Measurements from ENCODE around the gene DLEC1.

The DLEC1 gene

GRCh38 chr3:38097446-38098375 is 58.7 kb downstream of the DLEC1 start:
- FAIRE-seq = no peak
- no peak for DNase-seq (ENCODE audit: insufficient read length, low spot score)
- TF ChIP-seq TAF1 (IDR thresholded peaks at IDR 0.05; ENCODE audit: low read depth, low read length) = no peak
- no peak for TF ChIP-seq POLR2AphosphoS5 (IDR thresholded peaks at IDR 0.05; ENCODE audit: low read depth, low read length)
- TF ChIP-seq PAX5 (IDR thresholded peaks at IDR 0.05; ENCODE audit: insufficient read depth, low read length, severe bottlenecking) = no peak
- TF ChIP-seq POU2F2 (IDR thresholded peaks at IDR 0.05; ENCODE audit: low read depth, low read length) = no peak
- TF ChIP-seq SPI1 (IDR thresholded peaks at IDR 0.05; ENCODE audit: low read depth, low read length) = no peak
- TF ChIP-seq POLR2A (IDR thresholded peaks at IDR 0.05; ENCODE audit: low read depth, low read length) = no peak

GRCh38 chr3:38098376-38098723 is 59.3 kb downstream of the DLEC1 start:
- no peak for FAIRE-seq
- DNase-seq (ENCODE audit: insufficient read length, low spot score) = no peak
- TF ChIP-seq SPI1 (IDR thresholded peaks at IDR 0.05; ENCODE audit: low read depth, low read length) (no peak), PAX5 (IDR thresholded peaks at IDR 0.05; ENCODE audit: insufficient read depth, low read length, severe bottlenecking) (no peak), POU2F2 (IDR thresholded peaks at IDR 0.05; ENCODE audit: low read depth, low read length) (no peak), TAF1 (IDR thresholded peaks at IDR 0.05; ENCODE audit: low read depth, low read length) (no peak)

GRCh38 chr3:38099518-38099917 is 60.5 kb downstream of the DLEC1 start:
- DNase-seq (ENCODE audit: insufficient read length, low spot score) (no peak), FAIRE-seq (no peak)
- TF ChIP-seq POLR2A (IDR thresholded peaks at IDR 0.05; ENCODE audit: low read depth, low read length) (no peak), SPI1 (IDR thresholded peaks at IDR 0.05; ENCODE audit: low read depth, low read length) (no peak)

- no peak for FAIRE-seq
- DNase-seq (ENCODE audit: insufficient read length, low spot score) = no peak
- no peak for TF ChIP-seq POLR2A (IDR thresholded peaks at IDR 0.05; ENCODE audit: low read depth, low read length)
- no peak for TF ChIP-seq PAX5 (IDR thresholded peaks at IDR 0.05; ENCODE audit: insufficient read depth, low read length, severe bottlenecking)
- no peak for TF ChIP-seq POLR2AphosphoS5 (IDR thresholded peaks at IDR 0.05; ENCODE audit: low read depth, low read length)
- TF ChIP-seq SPI1 (IDR thresholded peaks at IDR 0.05; ENCODE audit: low read depth, low read length) = no peak
- TF ChIP-seq POU2F2 (IDR thresholded peaks at IDR 0.05; ENCODE audit: low read depth, low read length) = no peak
- no peak for TF ChIP-seq TAF1 (IDR thresholded peaks at IDR 0.05; ENCODE audit: low read depth, low read length)
These were observed 61.5 kb downstream of the DLEC1 start for GRCh38 chr3:38100498-38100897.

- TF ChIP-seq TAF1 (IDR thresholded peaks at IDR 0.05; ENCODE audit: low read depth, low read length) (no peak), POU2F2 (IDR thresholded peaks at IDR 0.05; ENCODE audit: low read depth, low read length) (no peak), SPI1 (IDR thresholded peaks at IDR 0.05; ENCODE audit: low read depth, low read length) (no peak), PAX5 (IDR thresholded peaks at IDR 0.05; ENCODE audit: insufficient read depth, low read length, severe bottlenecking) (no peak), POLR2A (IDR thresholded peaks at IDR 0.05; ENCODE audit: low read depth, low read length) (no peak), POLR2AphosphoS5 (IDR thresholded peaks at IDR 0.05; ENCODE audit: low read depth, low read length) (no peak)
- no peak for DNase-seq (ENCODE audit: insufficient read length, low spot score)
- no peak for FAIRE-seq
These were observed 62.9 kb downstream of the DLEC1 start for GRCh38 chr3:38101811-38102443.

GRCh38 chr3:38102444-38102814 is 63.4 kb downstream of the DLEC1 start:
- no peak for FAIRE-seq

GRCh38 chr3:38105525-38105924 is 66.5 kb downstream of the DLEC1 start:
- TF ChIP-seq POLR2A (IDR thresholded peaks at IDR 0.05; ENCODE audit: low read depth, low read length) (no peak), POLR2AphosphoS5 (IDR thresholded peaks at IDR 0.05; ENCODE audit: low read depth, low read length) (no peak), PAX5 (IDR thresholded peaks at IDR 0.05; ENCODE audit: insufficient read depth, low read length, severe bottlenecking) (no peak), SPI1 (IDR thresholded peaks at IDR 0.05; ENCODE audit: low read depth, low read length) (no peak)
- no peak for FAIRE-seq

More at GRCh38 chr3:38102444-38102814, 63.4 kb downstream of the DLEC1 start:
- TF ChIP-seq PAX5 (IDR thresholded peaks at IDR 0.05; ENCODE audit: insufficient read depth, low read length, severe bottlenecking) (no peak), TAF1 (IDR thresholded peaks at IDR 0.05; ENCODE audit: low read depth, low read length) (no peak)
- no peak for DNase-seq (ENCODE audit: insufficient read length, low spot score)

GRCh38 chr3:38107911-38108648 is 69.1 kb downstream of the DLEC1 start:
- DNase-seq (ENCODE audit: insufficient read length, low spot score) (no peak), FAIRE-seq (no peak)
- TF ChIP-seq POLR2A (IDR thresholded peaks at IDR 0.05; ENCODE audit: low read depth, low read length) (no peak), SPI1 (IDR thresholded peaks at IDR 0.05; ENCODE audit: low read depth, low read length) (no peak), POU2F2 (IDR thresholded peaks at IDR 0.05; ENCODE audit: low read depth, low read length) (no peak), POLR2AphosphoS5 (IDR thresholded peaks at IDR 0.05; ENCODE audit: low read depth, low read length) (no peak), TAF1 (IDR thresholded peaks at IDR 0.05; ENCODE audit: low read depth, low read length) (no peak), PAX5 (IDR thresholded peaks at IDR 0.05; ENCODE audit: insufficient read depth, low read length, severe bottlenecking) (no peak)

More at GRCh38 chr3:38105525-38105924, 66.5 kb downstream of the DLEC1 start:
- no peak for DNase-seq (ENCODE audit: insufficient read length, low spot score)

GRCh38 chr3:38108649-38109579 is 69.9 kb downstream of the DLEC1 start:
- DNase-seq (ENCODE audit: insufficient read length, low spot score) = no peak
- TF ChIP-seq TAF1 (IDR thresholded peaks at IDR 0.05; ENCODE audit: low read depth, low read length) (no peak), POLR2AphosphoS5 (IDR thresholded peaks at IDR 0.05; ENCODE audit: low read depth, low read length) (no peak), POLR2A (IDR thresholded peaks at IDR 0.05; ENCODE audit: low read depth, low read length) (no peak), SPI1 (IDR thresholded peaks at IDR 0.05; ENCODE audit: low read depth, low read length) (no peak), PAX5 (IDR thresholded peaks at IDR 0.05; ENCODE audit: insufficient read depth, low read length, severe bottlenecking) (no peak), POU2F2 (IDR thresholded peaks at IDR 0.05; ENCODE audit: low read depth, low read length) (no peak)
- no peak for FAIRE-seq
